HG03571 (cell line): ENCODE measurements around the gene FBXL19.

Experiments used
- ATAC-seq: cut with Tn5 transposase; IDR thresholded peaks from one replicate; pipeline ENCODE4 v1.9.1; 2021; ENCODE audit not compliant: unreplicated experiment

FBXL19 gene

DNA sequence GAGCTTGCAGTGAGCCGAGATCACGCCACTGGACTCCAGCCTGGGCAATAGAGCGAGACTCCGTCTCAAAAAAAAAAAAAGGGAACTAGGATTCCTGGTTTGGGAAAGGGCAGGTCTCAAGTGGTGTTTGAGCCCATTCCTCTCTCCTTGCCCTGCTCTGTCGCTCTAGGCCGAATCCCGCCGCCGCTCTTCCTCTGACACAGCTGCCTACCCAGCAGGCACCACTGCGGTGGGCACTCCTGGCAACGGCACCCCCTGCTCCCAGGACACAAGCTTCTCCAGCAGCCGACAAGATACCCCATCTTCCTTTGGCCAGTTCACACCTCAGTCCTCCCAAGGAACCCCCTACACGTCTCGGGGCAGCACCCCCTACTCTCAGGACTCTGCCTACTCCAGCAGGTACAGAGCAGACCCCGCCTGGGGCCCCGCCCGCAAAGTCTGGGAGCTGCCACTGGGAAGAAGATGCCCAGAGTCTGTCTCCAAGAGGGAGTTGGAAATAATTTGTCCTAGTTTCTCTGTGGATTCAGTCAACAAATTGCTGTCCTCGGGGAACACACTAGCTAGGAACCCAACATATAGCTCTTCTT lies 40.6 kb downstream of the FBXL19 start:
- no peak for ATAC-seq

DNA sequence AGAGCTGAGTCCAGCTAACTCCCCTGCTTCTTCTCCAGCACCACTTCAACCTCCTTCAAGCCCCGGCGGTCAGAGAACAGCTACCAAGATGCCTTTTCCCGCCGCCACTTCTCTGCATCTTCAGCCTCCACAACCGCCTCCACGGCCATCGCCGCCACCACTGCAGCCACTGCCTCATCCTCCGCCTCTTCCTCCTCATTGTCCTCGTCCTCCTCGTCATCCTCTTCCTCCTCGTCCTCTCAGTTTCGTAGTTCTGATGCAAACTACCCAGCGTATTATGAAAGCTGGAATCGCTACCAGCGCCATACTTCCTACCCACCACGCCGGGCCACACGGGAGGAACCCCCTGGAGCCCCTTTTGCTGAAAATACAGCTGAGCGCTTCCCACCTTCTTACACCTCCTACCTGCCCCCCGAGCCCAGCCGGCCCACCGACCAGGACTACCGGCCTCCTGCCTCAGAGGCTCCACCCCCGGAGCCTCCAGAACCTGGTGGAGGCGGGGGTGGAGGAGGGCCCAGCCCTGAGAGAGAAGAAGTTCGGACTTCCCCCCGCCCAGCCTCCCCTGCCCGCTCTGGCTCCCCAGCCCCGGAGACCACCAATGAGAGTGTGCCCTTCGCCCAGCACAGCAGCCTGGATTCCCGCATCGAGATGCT lies 41.3 kb downstream of the FBXL19 start:
- no peak for ATAC-seq

DNA sequence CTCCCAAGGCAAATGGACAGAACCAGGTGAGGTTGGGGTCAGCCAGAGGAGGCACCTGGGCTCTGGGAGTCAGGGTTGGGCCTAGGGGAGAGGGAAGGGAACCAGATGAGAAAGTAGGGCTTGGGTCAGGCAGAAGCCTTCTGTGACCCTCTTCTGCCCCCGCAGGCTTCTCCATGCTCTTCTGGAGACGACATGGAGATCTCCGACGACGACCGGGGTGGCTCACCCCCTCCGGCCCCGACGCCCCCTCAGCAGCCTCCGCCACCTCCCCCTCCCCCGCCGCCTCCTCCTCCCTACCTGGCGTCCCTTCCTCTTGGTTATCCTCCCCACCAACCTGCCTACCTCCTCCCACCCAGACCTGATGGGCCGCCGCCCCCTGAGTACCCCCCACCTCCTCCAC lies 42.1 kb downstream of the FBXL19 start:
- no peak for ATAC-seq

DNA sequence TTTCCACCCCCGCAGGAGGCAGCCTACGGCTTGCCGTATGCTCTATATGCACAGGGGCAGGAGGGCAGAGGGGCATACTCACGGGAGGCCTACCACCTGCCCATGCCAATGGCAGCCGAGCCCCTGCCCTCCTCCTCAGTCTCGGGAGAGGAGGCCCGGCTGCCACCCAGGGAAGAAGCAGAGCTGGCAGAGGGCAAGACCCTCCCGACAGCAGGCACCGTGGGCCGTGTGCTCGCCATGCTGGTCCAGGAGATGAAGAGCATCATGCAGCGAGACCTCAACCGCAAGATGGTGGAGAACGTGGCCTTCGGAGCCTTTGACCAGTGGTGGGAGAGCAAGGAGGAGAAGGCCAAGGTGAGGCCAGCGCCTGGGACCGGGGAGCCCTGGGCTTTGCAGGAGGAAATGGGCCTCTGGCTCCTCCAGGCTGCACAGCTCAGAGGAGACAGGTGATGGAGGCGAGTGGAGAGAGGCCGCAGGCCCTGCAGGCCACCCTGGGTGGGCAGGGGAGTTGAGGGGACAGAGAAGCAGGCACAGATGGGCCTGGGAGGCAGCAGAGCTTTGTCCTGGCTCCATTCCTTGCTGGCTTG lies 42.8 kb downstream of the FBXL19 start:
- no peak for ATAC-seq

DNA sequence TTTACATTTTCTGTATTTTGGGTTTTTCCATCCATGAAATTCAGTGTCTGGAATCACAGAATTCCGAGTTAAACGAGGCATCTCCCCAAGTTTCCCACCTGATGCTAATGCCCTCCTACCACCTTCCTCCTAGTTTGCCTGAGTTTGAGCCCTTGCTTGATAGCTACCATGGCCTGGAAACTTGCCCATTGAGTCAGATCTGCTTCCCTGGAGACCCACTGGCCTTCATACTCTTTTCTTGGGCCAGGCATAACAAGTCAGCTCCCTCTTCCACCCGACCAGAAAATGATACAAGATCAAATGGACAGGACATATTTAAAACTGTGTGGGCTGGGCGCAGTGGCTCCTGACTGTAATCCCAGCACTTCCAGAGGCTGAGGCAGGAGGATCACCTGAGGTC lies 44.4 kb downstream of the FBXL19 start:
- ATAC-seq: no peak

DNA sequence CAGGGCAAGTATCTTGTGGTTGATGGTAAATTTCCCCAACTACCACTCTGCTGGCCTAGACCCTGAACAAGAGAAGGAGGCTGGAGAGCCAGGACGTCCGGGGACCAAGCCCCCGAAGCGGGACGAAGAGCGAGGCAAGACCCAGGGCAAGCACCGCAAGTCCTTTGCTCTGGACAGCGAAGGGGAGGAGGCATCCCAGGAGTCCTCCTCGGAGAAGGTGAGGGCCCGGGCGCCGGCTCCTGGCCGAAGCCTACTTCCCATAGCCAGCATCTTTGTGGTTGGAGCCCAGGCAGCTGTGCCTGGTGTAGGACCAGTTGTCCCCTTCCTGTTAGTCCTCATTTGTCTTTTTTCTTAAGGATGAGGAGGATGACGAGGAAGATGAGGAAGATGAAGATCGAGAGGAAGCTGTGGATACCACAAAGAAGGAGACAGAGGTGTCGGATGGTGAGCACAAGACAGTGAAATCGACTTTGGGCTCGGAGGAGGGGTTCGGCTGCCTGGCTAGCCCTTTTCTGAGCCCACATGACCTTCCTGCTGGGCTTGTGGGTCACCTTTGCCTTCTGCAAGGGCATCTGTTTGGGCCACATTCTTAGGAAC lies 46.0 kb downstream of the FBXL19 start:
- no peak for ATAC-seq

DNA sequence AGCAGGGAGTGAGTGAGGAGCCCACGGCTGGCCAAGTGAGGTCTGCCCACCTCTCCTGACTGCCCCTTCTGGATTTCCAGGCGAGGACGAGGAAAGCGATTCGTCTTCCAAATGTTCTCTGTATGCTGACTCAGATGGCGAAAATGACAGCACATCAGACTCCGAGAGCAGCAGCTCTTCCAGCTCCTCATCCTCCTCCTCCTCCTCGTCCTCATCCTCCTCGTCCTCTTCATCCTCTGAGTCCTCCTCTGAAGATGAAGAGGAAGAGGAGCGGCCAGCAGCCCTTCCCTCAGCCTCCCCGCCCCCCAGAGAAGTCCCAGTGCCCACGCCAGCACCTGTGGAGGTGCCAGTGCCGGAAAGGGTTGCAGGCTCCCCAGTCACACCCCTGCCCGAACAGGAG lies 47.9 kb downstream of the FBXL19 start:
- no peak for ATAC-seq

DNA sequence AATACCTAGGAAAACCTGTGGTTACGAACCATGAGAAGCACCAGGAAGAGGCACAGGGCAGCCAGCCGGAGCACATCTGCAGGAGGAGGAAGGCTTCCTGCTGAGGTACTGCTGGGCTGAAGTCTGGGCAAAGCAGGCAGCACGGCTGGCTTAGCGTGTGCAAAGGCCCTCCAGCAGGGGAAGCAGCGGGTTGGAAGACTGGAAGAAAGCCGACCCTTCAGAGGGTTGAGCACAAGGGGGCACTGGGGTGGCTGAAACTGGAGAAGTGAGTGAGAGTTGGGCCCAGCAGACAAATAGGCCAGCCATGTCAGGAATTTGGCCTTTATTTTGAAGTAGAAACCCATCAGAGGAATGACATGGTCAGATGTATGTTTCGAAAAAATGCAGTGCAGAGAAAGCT lies 49.5 kb downstream of the FBXL19 start:
- no peak for ATAC-seq

DNA sequence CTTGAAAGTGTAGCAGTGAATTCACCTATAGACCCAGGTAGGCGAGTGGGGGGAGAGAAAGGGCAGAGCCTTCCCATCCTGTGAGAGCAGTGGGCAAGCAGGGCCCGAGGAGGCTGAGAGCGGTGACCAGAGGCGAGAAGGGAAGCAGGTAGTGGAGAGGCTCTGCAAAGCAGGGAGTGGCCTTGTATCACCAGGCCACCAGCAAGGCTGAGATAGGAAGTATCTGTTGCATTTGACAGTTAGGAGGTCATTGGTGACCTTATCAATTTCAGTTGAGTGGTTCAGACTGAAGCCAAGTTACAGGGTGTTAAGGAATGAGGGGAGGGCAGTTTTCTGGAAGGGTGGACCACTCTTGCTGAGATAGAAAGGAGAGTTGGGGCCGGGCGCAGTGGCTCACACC lies 51.0 kb downstream of the FBXL19 start:
- no peak for ATAC-seq

DNA sequence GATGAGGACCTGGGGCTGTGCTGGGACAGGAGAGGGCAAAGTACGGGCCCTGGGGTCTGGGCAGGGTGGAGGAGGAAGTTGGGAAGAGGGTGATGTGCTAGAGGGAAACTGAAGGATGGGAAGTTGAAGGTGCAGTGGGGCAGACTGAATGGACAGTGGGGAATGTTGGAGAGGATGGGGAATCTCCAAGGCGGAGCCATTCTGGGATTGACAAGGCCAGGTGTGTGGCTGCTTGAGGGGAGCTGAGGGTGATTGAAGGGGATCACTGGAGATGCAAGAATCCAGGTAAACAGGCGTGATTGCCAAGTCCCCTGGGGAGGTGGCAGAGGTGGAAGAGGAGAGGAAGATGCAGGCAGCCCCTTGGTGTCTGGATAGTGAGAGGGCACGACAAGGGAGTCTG lies 53.1 kb downstream of the FBXL19 start:
- no peak for ATAC-seq

DNA sequence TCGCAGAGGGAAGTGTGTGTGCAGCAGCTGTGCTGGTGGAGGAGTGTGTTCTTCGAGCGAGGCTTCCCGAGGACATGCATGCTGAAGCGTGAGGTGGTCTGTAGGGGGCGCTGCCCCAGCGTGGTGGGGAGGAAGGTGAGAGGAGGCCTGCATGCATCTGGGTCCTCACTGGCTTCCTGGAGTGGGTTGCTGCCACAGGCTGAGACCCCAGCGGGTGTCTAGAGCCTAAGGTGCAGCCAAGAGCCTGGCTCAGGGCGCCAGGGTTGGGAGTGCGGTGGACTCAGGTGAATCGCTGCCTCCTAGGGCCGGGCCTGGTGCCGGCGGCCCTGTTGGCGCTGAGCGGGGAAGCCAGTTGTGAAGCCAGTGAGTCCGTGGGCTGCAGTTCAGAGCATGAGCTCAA lies 54.1 kb downstream of the FBXL19 start:
- ATAC-seq: no peak

DNA sequence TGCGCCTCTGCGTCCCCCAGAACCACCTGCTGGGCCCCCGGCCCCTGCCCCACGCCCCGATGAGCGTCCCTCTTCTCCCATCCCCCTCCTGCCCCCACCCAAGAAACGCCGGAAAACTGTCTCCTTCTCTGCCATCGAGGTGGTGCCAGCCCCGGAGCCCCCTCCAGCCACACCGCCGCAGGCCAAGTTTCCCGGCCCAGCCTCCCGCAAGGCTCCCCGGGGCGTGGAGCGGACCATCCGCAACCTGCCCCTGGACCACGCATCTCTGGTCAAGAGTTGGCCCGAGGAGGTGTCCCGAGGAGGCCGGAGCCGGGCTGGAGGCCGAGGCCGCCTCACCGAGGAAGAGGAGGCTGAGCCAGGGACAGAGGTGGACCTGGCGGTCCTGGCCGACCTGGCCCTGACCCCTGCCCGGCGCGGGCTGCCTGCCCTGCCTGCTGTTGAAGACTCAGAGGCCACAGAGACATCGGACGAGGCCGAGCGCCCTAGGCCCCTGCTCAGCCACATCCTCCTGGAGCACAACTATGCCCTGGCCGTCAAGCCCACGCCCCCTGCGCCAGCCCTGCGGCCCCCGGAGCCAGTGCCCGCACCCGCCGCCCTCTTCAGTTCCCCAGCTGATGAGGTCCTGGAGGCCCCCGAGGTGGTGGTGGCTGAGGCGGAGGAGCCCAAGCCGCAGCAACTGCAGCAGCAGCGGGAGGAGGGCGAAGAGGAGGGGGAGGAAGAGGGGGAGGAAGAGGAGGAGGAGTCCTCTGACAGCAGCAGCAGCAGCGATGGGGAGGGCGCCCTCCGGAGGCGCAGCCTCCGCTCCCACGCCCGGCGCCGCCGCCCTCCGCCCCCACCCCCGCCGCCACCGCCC lies 56.0 kb downstream of the FBXL19 start:
- no peak for ATAC-seq

DNA sequence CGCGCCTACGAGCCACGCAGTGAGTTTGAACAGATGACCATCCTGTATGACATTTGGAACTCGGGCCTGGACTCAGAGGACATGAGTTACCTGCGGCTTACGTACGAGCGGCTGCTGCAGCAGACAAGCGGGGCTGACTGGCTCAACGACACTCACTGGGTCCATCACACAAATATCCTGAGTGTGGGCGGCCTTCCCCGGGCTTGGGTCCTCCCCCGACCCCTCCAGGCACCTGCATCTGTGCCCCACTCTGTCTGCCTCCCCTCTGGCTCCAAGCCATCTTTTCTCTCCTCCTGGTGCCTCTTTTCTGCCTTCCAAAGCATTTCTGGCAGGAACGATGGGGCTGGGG lies 56.6 kb downstream of the FBXL19 start:
- no peak for ATAC-seq

DNA sequence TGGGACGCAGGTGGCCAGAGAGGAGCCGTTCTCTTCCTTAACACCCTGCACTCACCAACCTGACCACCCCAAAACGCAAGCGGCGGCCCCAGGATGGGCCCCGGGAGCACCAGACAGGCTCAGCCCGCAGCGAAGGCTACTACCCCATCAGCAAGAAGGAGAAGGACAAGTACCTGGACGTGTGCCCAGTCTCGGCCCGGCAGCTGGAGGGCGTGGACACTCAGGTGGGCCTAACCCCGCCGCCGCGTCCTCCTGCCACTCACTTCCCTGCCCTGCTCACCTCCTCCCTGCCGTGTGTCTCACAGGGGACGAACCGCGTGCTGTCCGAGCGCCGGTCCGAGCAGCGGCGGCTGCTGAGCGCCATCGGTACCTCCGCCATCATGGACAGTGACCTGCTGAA lies 57.1 kb downstream of the FBXL19 start:
- ATAC-seq: no peak

DNA sequence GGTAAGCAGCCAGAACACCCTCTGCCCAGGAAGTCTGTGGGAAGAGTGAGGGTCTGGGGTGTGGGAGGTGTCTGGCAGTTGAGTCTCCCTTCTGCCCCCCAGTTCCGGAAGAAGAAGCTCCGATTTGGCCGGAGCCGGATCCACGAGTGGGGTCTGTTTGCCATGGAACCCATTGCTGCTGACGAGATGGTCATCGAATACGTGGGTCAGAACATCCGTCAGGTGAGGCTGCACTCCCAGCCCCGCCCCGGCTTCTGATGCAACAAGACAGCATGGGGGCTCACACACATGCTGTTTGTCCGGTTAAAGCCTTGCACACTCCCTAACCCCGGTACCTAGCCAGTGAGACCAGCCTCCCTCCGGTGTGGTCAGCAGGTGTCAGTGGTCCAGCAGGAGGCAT lies 57.6 kb downstream of the FBXL19 start:
- no peak for ATAC-seq

DNA sequence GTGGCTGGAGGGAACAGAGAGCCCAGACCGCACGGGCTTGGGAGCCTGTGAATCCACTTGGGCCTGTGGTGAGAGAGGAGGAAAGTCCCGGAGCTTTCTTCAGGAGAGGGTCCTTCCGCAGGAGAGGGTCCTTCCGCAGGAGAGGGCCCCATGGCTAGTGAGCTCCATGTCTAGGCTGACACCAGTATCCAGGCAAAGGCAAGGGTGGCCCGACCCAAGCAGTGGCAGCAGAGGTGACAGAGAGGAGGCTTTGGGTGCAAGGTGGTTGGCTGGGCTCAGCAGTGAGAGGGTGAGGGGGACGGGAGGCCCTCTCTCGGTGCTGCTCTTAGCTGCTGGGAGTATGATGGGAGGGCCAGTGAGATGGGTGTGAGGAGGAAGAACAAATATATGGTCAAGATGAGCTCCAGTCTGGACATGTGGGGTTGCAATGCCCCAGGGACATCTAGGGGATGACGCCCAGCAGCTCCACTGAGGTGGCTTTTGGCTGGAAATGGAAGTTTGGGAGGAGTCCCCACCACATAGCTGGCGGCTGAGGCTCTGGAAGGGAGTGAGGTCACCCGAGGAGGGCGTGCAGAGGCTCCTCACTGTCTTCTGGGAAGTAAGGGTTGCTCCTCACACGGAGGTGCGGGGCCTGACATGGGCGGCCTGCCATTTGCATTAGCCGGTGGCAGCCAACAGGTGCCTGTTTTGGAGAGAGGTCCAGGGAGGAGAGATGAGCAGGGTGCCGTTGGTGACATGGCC lies 59.3 kb downstream of the FBXL19 start:
- no peak for ATAC-seq

DNA sequence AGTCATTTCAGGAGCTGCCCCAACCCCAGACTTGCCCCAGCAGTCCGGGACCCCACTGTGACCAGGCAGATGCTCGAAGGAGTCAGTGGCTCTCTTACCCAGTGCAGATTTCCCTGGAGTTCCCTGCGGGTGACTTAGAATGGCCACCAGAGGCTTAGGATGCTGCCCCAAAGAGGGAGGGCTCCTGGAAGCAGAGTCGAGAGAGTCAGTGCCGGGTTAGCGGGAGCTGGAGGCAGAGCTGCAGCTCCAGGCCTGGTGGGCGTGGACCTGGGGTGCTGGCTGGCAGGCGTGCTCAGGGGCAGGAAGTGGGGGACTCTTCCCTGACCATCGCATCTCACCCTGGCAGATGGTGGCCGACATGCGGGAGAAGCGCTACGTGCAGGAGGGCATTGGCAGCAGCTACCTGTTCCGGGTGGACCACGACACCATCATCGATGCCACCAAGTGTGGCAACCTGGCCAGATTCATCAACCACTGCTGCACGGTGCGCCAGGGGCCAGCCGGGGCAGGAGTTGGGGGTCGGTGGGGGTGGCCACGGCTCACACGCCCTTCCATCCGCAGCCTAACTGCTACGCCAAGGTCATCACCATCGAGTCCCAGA lies 60.0 kb downstream of the FBXL19 start:
- ATAC-seq: no peak

DNA sequence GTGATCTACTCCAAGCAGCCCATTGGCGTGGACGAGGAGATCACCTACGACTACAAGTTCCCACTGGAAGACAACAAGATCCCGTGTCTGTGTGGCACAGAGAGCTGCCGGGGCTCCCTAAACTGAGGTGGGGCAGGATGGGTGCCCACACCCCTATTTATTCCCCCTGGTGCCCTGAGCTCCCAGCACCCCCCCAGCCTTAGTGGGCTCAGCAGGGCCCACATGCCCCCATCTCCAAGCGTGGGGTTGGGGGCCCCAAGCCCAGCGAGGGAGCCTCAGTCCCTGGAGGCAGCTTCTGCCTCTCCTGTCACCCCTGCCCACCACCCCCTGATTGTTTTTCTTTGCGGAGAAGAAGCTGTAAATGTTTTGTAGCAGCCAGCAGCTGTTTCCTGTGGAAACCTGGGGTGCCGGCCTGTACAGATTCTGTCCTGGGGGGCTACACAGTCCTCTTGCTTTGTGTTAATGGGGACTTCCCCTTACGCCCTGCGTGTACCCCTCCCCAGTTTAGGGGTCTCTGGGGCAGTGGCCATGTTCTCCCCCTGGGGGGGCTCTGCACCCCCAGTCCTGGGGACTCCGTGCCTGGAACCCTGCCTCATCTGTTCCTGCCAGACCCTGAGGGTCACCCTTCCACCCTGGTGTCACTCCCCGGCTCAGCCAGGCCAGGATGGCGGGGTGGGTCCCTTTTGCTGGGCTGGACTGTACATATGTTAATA lies 60.7 kb downstream of the FBXL19 start:
- no peak for ATAC-seq

DNA sequence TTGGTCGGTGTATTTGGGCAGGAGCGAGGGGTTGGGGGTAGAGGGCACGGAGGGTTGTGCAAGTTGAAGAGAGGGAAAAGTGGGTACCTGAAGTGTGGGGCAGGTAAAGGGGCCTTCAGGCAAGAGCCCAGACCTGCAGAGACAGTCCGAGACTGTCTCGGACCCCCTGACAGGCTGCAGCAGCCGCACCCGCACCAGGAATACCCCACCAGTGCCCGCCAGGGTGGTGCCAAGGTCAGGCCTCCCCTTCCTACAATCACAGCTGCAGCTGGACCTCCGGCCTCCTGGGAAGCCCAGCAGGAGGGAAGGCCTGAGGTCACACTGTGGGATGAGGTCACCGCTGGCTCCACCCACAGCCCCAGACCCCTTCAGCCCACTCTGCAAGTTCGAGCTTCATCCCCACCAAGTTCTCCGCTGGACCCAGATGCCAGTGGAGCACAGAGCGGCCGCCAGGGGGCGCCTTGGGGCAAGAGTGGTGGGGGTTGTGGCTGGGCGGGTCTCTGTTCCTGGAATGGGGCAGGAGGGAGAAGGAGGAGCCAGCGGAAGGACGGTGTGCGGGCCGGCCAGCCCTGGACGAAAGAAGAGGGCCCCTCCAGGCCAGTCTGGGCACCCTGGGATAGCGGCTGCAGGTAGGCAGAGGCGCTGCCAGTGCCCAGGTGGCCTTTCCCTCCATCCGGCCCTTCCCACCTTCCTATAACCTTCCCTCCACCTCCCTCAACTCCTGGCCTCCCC lies 61.5 kb downstream of the FBXL19 start, which contains the start of gene HSD3B7:
Gene HSD3B7 (plus strand): TSS at position 539 of the 732 bp plus-strand sequence. CDS start 452 bp downstream, outside the sequence.
- no peak for ATAC-seq
